Upper lobe of left lung (tissue), 4 donors: Measurements from ENCODE around the gene ABCA13.

Experiments used
- CTCF ChIP-seq, 6 experiments: fragments of 450-650 bp in 4 of 6; fragments of 200-600 bp in 2 of 6; sonication (generic) in 2 of 6; IDR thresholded peaks; one replicate each; pipeline ENCODE4 v1.5.1; 2016 to 2019; ENCODE audit warnings: antibody characterized with exemption in 6 of 6
- EP300 ChIP-seq, 4 donors: sonication (generic); formaldehyde crosslinking; IDR thresholded peaks; one replicate each; pipeline ENCODE4 v1.5.1; 2017; ENCODE audit warnings: antibody characterized with exemption in 4 of 4, control low read depth in 2 of 4
- POLR2A ChIP-seq, 4 donors: fragments of 450-650 bp; IDR thresholded peaks; one replicate each; pipeline ENCODE4 v1.5.1; 2016 to 2017; ENCODE audit warnings: antibody characterized with exemption in 4 of 4, mild to moderate bottlenecking in 2 of 4

- no peak for TF ChIP-seq POLR2A (IDR thresholded peaks at IDR 0.05)
- TF ChIP-seq EP300 (IDR thresholded peaks at IDR 0.05), result no peak
- TF ChIP-seq CTCF (IDR thresholded peaks at IDR 0.05), result no peak
These were observed 138.5 kb downstream of the ABCA13 start for GRCh38 chr7:48309720-48310119.
